GM12878 (cell line): Measurements from ENCODE around the gene FAM81A. TPM values are rescaled to one million over a fixed set of nuclear protein-coding genes. Genes with fewer than 3 reads are reported as not detected.

Source experiments
- ATAC-seq: fragments of 200-7000 bp; cut with Tn5 transposase; 3 replicates; pipeline ENCODE4 v1.9.1; 2020; ENCODE audit warnings: mild to moderate bottlenecking, moderate library complexity
- BruUV-seq: library from RNA; stranded (reverse); fragments of 400-500 nt; replicated peaks from 2 replicates; lab custom pipeline; 2021; lab: Mats Ljungman, UMichigan
- CTCF ChIA-PET: fragments of 300-600 bp; sonication (Branson Sonifier 250); formaldehyde crosslinking; extraction: SDS; loops from one replicate; lab custom pipeline; 2021; ENCODE audit warnings: inconsistent platforms; lab: Yijun Ruan, JAX
- POLR2A ChIA-PET: fragments of 350-600 bp; formaldehyde crosslinking; extraction: SDS; loops from one replicate; lab custom pipeline; 2021; ENCODE audit warnings: inconsistent platforms; lab: Charles Lee
- RAD21 ChIA-PET: fragments of 300-600 bp; sonication (Branson Sonifier 250); formaldehyde crosslinking; loops from one replicate; lab custom pipeline; 2023; ENCODE audit warnings: antibody characterized with exemption; ENCODE audit not compliant: unreplicated experiment; lab: Charles Lee
- SMC1A ChIA-PET: fragments of 300-600 bp; sonication (Branson Sonifier 250); formaldehyde crosslinking; loops from one replicate; lab custom pipeline; 2023; ENCODE audit not compliant: unreplicated experiment, uncharacterized antibody; lab: Charles Lee
- DNase-seq: peaks from one replicate; pipeline ENCODE4 v3.0.0-alpha.2; 2011; ENCODE audit warnings: low read depth, low spot score
- FAIRE-seq: peaks from 3 replicates; lab custom pipeline; 2011; peaks lifted over from hg19 to GRCh38; lab: Jason Lieb, UNC
- H2AFZ ChIP-seq: 2 replicates; pipeline ENCODE4 v1.6.0; 2011; ENCODE audit warnings: low read depth, low read length, control low read depth; ENCODE audit not compliant: control insufficient read depth
- H3K27ac ChIP-seq: 2 replicates; pipeline ENCODE4 v1.5.1; 2011; ENCODE audit warnings: control low read depth; ENCODE audit not compliant: control insufficient read depth, insufficient read depth
- H3K27me3 ChIP-seq, 2 experiments: replicated peaks in 1 of 2; 2 replicates each; pipeline versions ENCODE4 v1.6.0 to v1.6.1; 2011; ENCODE audit warnings: low read length in 1 of 2; ENCODE audit not compliant: control insufficient read depth in 2 of 2, insufficient read depth in 2 of 2
- H3K36me3 ChIP-seq, 2 experiments: 2 replicates each; pipeline ENCODE4 v1.5.1; 2011; ENCODE audit warnings: low read length in 1 of 2; ENCODE audit not compliant: control insufficient read depth in 2 of 2, insufficient read depth in 2 of 2
- H3K4me1 ChIP-seq: 2 replicates; pipeline ENCODE4 v1.6.1; 2011; ENCODE audit warnings: mild to moderate bottlenecking, low read length, moderate library complexity, mixed read lengths; ENCODE audit not compliant: control insufficient read depth, insufficient read depth
- H3K4me2 ChIP-seq: 2 replicates; pipeline ENCODE4 v1.6.0; 2011; ENCODE audit warnings: control low read depth; ENCODE audit not compliant: control insufficient read depth, insufficient read depth
- H3K4me3 ChIP-seq: fragments of 200-600 bp; sonication (generic); 2 replicates; pipeline ENCODE4 v1.5.1; 2016
- H3K79me2 ChIP-seq: 2 replicates; pipeline ENCODE4 v1.6.0; 2011; ENCODE audit warnings: low read length; ENCODE audit not compliant: control insufficient read depth, insufficient read depth
- H3K9ac ChIP-seq: 2 replicates; pipeline ENCODE4 v1.8.0; 2011; ENCODE audit warnings: low read length, control low read depth, mixed read lengths; ENCODE audit not compliant: control insufficient read depth, insufficient read depth
- H3K9me3 ChIP-seq: replicated peaks from 3 replicates; pipeline ENCODE4 v1.5.1; 2011; ENCODE audit warnings: mild to moderate bottlenecking, low read length; ENCODE audit not compliant: control insufficient read depth, insufficient read depth
- H4K20me1 ChIP-seq: 2 replicates; pipeline ENCODE4 v1.6.0; 2011; ENCODE audit not compliant: control insufficient read depth, insufficient read depth
- ATF2 ChIP-seq: IDR thresholded peaks from 2 replicates; pipeline ENCODE4 v1.6.1; 2012; ENCODE audit warnings: low read length, inconsistent platforms
- BCL3 ChIP-seq: IDR thresholded peaks from 2 replicates; pipeline ENCODE4 v1.6.1; 2011; ENCODE audit warnings: borderline replicate concordance, low read depth, mild to moderate bottlenecking, moderate library complexity, low read length; ENCODE audit not compliant: insufficient read depth, poor library complexity, severe bottlenecking
- CBFB ChIP-seq: IDR thresholded peaks from 2 replicates; pipeline ENCODE4 v1.6.1; 2016; ENCODE audit warnings: antibody characterized with exemption, low read depth
- HSF1 ChIP-seq: fragments of 150-350 bp; IDR thresholded peaks from 2 replicates; pipeline ENCODE4 v1.6.1; 2014; ENCODE audit warnings: mild to moderate bottlenecking, low read depth, low read length
- IKZF2 ChIP-seq, 2 experiments: fragments of 450-650 bp; IDR thresholded peaks; 2 replicates each; pipeline ENCODE4 v1.6.1; 2017; ENCODE audit warnings: mild to moderate bottlenecking in 2 of 2, moderate library complexity in 2 of 2
- POLR2A ChIP-seq: IDR thresholded peaks from 2 replicates; pipeline ENCODE4 v1.6.1; 2011; ENCODE audit warnings: low read depth, mild to moderate bottlenecking, low read length
- REST ChIP-seq: IDR thresholded peaks from 2 replicates; pipeline ENCODE4 v1.6.1; 2012; ENCODE audit warnings: mild to moderate bottlenecking, low read depth, low read length
- SMC3 ChIP-seq: IDR thresholded peaks from 2 replicates; pipeline ENCODE4 v1.6.1; 2011; ENCODE audit warnings: low read length, improper control_type of control experiment, borderline replicate concordance
- SREBF1 ChIP-seq: IDR thresholded peaks from 2 replicates; pipeline ENCODE4 v1.6.1; 2012; ENCODE audit warnings: mild to moderate bottlenecking, low read length
- SREBF2 ChIP-seq: IDR thresholded peaks from 2 replicates; pipeline ENCODE4 v1.6.1; 2012; ENCODE audit warnings: mild to moderate bottlenecking, low read length
- TARDBP ChIP-seq: IDR thresholded peaks from 2 replicates; pipeline ENCODE4 v1.6.1; 2016; ENCODE audit warnings: borderline replicate concordance
- WRNIP1 ChIP-seq: IDR thresholded peaks from 2 replicates; pipeline ENCODE4 v1.6.1; 2011; ENCODE audit warnings: low read depth, low read length, improper control_type of control experiment, borderline replicate concordance
- YY1 ChIP-seq: IDR thresholded peaks from 2 replicates; pipeline ENCODE4 v1.6.1; 2011; ENCODE audit warnings: low read depth, mild to moderate bottlenecking, low read length
- WGBS: methylation state at CpG from one replicate; pipeline ENCODE4 v1.1.6; 2016; ENCODE audit warnings: low lambda C conversion rate; ENCODE audit not compliant: insufficient replicate concordance, insufficient coverage; ENCODE audit errors: missing lambda C conversion rate; 5-methylcytosine and 5-hydroxymethylcytosine counted together
- in situ Hi-C: fragments of 300-500 bp; cut with MboI; formaldehyde crosslinking; loops from 9 replicates; pipeline ENCODE4 v1.14.3; 2018; ENCODE audit warnings: mixed read lengths
- intact Hi-C: fragments of 100-400 bp; cut with micrococcal nuclease; formaldehyde crosslinking; loops from one replicate; pipeline ENCODE4 v1.14.2; 2022; ENCODE audit not compliant: unreplicated experiment
- polyA plus RNA-seq, 11 experiments: library from polyadenylated mRNA; depleted of rRNA in 4 of 11; unstranded in 6 of 11; stranded (reverse) in 5 of 11; fragments of >200 nt; fragmentation: Nextera tagmentation in 4 of 11; fragmentation: Illumina TruSeq in 1 of 11; extraction: Ambion mirVana in 4 of 11; extraction: Trizol in 1 of 11; gene quantifications; 1 replicate in 1 of 11; 2 replicates in 10 of 11; pipeline versions ENCODE4 v1.2.1 to v1.2.3, GENCODE V29; 2011 to 2016; ENCODE audit warnings: inconsistent platforms in 2 of 11, missing spikeins in 2 of 11, low read depth in 1 of 11
- total RNA-seq, 4 experiments: library from RNA; depleted of rRNA in 3 of 4; stranded (reverse); fragments of >200 nt in 3 of 4; fragmentation: Illumina TruSeq in 1 of 4; extraction: Trizol in 1 of 4; gene quantifications; 2 replicates each; pipeline versions ENCODE4 v1.2.1 to v1.2.3, GENCODE V29; 2013 to 2021
- TF ChIP-seq, protein P1 (sequence below): IDR thresholded peaks from 2 replicates; pipeline ENCODE4 v1.6.1; 2011; ENCODE audit warnings: borderline replicate concordance, low read depth, mild to moderate bottlenecking, moderate library complexity, mixed read lengths, low read length; ENCODE audit not compliant: insufficient read depth; ENCODE audit errors: extremely low read length

Gene FAM81A
- total and polyA plus RNA-seq, 10 of the 15 experiments (the other 5 are each of a cell fraction or from before 2014, with no cell fraction given): 0.18 to 34.5 (median 16.2) TPM

DNA sequence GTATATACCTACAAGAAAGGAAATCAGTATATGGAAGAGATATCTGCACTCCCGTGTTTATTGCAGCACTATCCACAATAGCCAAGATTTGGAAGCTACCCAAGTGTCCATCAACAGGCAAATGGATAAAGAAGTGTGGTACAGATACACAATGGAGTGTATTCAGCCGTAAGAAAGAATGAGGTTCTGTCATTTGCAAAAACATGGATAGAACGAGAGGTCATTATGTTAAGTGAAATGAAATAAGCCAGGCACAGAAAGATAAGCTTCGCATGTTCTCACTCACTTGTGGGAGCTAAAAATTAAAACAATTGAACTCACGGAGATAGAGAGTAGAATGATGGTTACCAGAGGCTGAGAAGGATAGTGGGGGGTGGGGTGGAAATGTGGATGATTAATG lies 53.1 kb downstream of the FAM81A start:
- no peak overlapping the region for H3K27ac ChIP-seq
- H3K4me1 ChIP-seq: peaks cover 6% of the 10 kb centered on the region
- no peaks in the 10 kb centered on the region for H3K36me3 ChIP-seq
- no peaks in the 10 kb centered on the region for H3K79me2 ChIP-seq
- H3K4me2 ChIP-seq: no peak overlapping the region
- H2AFZ ChIP-seq: no peak overlapping the region
- in situ Hi-C loops: loop anchor here (5.0 to 10.0 kb wide), 3 partner anchors 114 to 1266 kb away; no protein-coding TSS in a partner anchor
- ChIA-PET SMC1A (interaction anchor here (0.5 to 5.2 kb wide), 12 partner anchors 8 to 1220 kb away, joined by 3 to 31 read pairs (median 3); no protein-coding TSS in a partner anchor), RAD21 (interaction anchor here (0.6 to 4.4 kb wide), 10 partner anchors 10 to 1263 kb away, joined by 3 to 37 read pairs (median 4); no protein-coding TSS in a partner anchor), POLR2A (interaction anchor here (0.6 kb wide), 1 partner anchor 1280 kb away, joined by 4 read pairs; no protein-coding TSS in a partner anchor), CTCF (interaction anchor here (0.7 to 6.0 kb wide), 15 partner anchors 10 to 534 kb away, joined by 3 to 46 read pairs (median 7); no protein-coding TSS in a partner anchor)
- BruUV-seq: no TSS peak
- no peak overlapping the region for H3K9ac ChIP-seq
- FAIRE-seq (no peak), DNase-seq (no peak), ATAC-seq (no peak)
- TF ChIP-seq POLR2A: no peak
- TF ChIP-seq BCL3: no peak
- TF ChIP-seq CBFB: no peak
- no peak for TF ChIP-seq SMC3
- TF ChIP-seq ATF2: no peak
- no peak for TF ChIP-seq HSF1
- TF ChIP-seq YY1: no peak
- TF ChIP-seq IKZF2 (IDR thresholded peaks at IDR 0.05): no peak
- TF ChIP-seq REST: no peak
- TF ChIP-seq SREBF2: no peak
- no peak for TF ChIP-seq SREBF1
- no peak for TF ChIP-seq TARDBP
- TF ChIP-seq WRNIP1: no peak
- TF ChIP-seq, protein P1, sequence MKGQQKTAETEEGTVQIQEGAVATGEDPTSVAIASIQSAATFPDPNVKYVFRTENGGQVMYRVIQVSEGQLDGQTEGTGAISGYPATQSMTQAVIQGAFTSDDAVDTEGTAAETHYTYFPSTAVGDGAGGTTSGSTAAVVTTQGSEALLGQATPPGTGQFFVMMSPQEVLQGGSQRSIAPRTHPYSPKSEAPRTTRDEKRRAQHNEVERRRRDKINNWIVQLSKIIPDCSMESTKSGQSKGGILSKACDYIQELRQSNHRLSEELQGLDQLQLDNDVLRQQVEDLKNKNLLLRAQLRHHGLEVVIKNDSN: no peak
- 92% methylated on average over 5 of the region's 5 CpGs for WGBS
- no peaks in the 10 kb centered on the region for H3K9me3 ChIP-seq
- H3K4me3 ChIP-seq: no peak overlapping the region
- intact Hi-C loops: loop anchor here (5.0 kb wide), 2 partner anchors 329 to 349 kb away; no protein-coding TSS in a partner anchor
- no peaks in the 10 kb centered on the region for H4K20me1 ChIP-seq
- H3K27me3 ChIP-seq: no peaks in the 10 kb centered on the region
